H1 (cell line): ENCODE results near the gene TMEM25. TPM values are rescaled to one million over a fixed set of nuclear protein-coding genes. Genes with fewer than 3 reads are reported as not detected.

Source experiments
- CTCF ChIA-PET: fragments of 300-600 bp; sonication (Branson Sonifier 250); formaldehyde crosslinking; loops from one replicate; lab custom pipeline; 2021; ENCODE audit not compliant: partially characterized antibody; lab: Charles Lee
- POLR2A ChIA-PET: fragments of 300-600 bp; sonication (Branson Sonifier 250); formaldehyde crosslinking; loops from one replicate; lab custom pipeline; 2021; ENCODE audit warnings: inconsistent platforms; ENCODE audit not compliant: partially characterized antibody; lab: Charles Lee
- DNase-seq, 2 experiments: peaks; one replicate each; pipeline versions ENCODE4 v3.0.0 to v3.0.0-alpha.2; 2010 to 2022; ENCODE audit warnings: low spot score in 2 of 2, low read depth in 1 of 2, mixed read lengths in 1 of 2
- FAIRE-seq: peaks from 2 replicates; lab custom pipeline; 2011; peaks lifted over from hg19 to GRCh38; lab: Jason Lieb, UNC
- H2AFZ ChIP-seq: 2 replicates; pipeline ENCODE4 v1.8.1; 2012; ENCODE audit warnings: low read length, inconsistent platforms
- H2AK5ac ChIP-seq: 2 replicates; pipeline ENCODE4 v1.6.1; 2013; ENCODE audit warnings: low read depth, low read length
- H2BK120ac ChIP-seq: replicated peaks from 2 replicates; pipeline ENCODE3; 2013; ENCODE audit warnings: low read depth, low read length, inconsistent platforms
- H2BK12ac ChIP-seq: 2 replicates; pipeline ENCODE4 v1.6.1; 2013; ENCODE audit warnings: low read depth, low read length
- H2BK15ac ChIP-seq: 2 replicates; pipeline ENCODE4 v1.6.1; 2013; ENCODE audit warnings: low read length
- H2BK20ac ChIP-seq: 2 replicates; pipeline ENCODE4 v1.6.1; 2013; ENCODE audit warnings: low read length
- H2BK5ac ChIP-seq: 2 replicates; pipeline ENCODE4 v1.6.1; 2013; ENCODE audit warnings: low read depth, low read length
- H3K14ac ChIP-seq: 2 replicates; pipeline ENCODE4 v1.6.1; 2013; ENCODE audit warnings: inconsistent platforms; ENCODE audit not compliant: insufficient read length
- H3K18ac ChIP-seq: 2 replicates; pipeline ENCODE4 v1.6.1; 2013; ENCODE audit warnings: low read length; ENCODE audit errors: extremely low read depth
- H3K23ac ChIP-seq: 2 replicates; pipeline ENCODE4 v1.6.1; 2013; ENCODE audit warnings: inconsistent platforms; ENCODE audit not compliant: insufficient read length
- H3K23me2 ChIP-seq: 2 replicates; pipeline ENCODE4 v1.6.1; 2013; ENCODE audit warnings: low read depth, low read length
- H3K27ac ChIP-seq: 2 replicates; pipeline ENCODE4 v1.6.1; 2011; ENCODE audit warnings: low read depth, low read length, inconsistent platforms
- H3K27me3 ChIP-seq, 4 experiments: replicated peaks in 1 of 4; 1 replicate in 1 of 4; 2 replicates in 3 of 4; pipeline versions ENCODE4 v1.6.1 to v1.8.1; 2011 to 2013; ENCODE audit warnings: low read length in 3 of 4, mild to moderate bottlenecking in 3 of 4, inconsistent platforms in 2 of 4, mixed read lengths in 2 of 4, moderate library complexity in 1 of 4; ENCODE audit not compliant: control insufficient read depth in 3 of 4, insufficient read depth in 3 of 4; ENCODE audit errors: extremely low read depth in 1 of 4
- H3K36me3 ChIP-seq, 4 experiments: 2 replicates each; pipeline versions ENCODE4 v1.6.1 to v1.8.1; 2011 to 2013; ENCODE audit warnings: mild to moderate bottlenecking in 4 of 4, low read length in 3 of 4, moderate library complexity in 2 of 4, control low read depth in 1 of 4, inconsistent platforms in 1 of 4; ENCODE audit not compliant: insufficient read depth in 4 of 4, control insufficient read depth in 2 of 4
- H3K4ac ChIP-seq: replicated peaks from 2 replicates; pipeline ENCODE3; 2013; ENCODE audit warnings: low read length, low read depth, mixed read lengths, inconsistent platforms; ENCODE audit not compliant: insufficient read length
- H3K4me1 ChIP-seq, 4 experiments: replicated peaks in 1 of 4; 1 replicate in 1 of 4; 2 replicates in 3 of 4; pipeline versions ENCODE4 v1.6.1 to v1.8.1; 2011 to 2013; ENCODE audit warnings: low read length in 3 of 4, inconsistent platforms in 2 of 4, mixed read lengths in 1 of 4; ENCODE audit not compliant: insufficient read depth in 4 of 4, control insufficient read depth in 3 of 4
- H3K4me2 ChIP-seq, 2 experiments: 2 replicates each; pipeline versions ENCODE4 v1.6.1 to v1.8.1; 2011 to 2013; ENCODE audit warnings: low read depth in 2 of 2, low read length in 2 of 2, control low read depth in 1 of 2, inconsistent platforms in 1 of 2, mild to moderate bottlenecking in 1 of 2; ENCODE audit not compliant: insufficient read depth in 1 of 2
- H3K4me3 ChIP-seq, 4 experiments: fragments of 200-600, 300-600 bp in 1 of 4; sonication (generic), shearing (Covaris generic), sonication (Bioruptor Twin) in 1 of 4; 2 replicates each; pipeline versions ENCODE4 v1.5.1 to v1.8.1; 2011 to 2016; ENCODE audit warnings: low read length in 4 of 4, low read depth in 3 of 4, control low read depth in 2 of 4, inconsistent platforms in 2 of 4, mild to moderate bottlenecking in 2 of 4, mixed read lengths in 1 of 4, moderate library complexity in 1 of 4; ENCODE audit not compliant: insufficient read depth in 2 of 4; ENCODE audit errors: extremely low read depth in 1 of 4
- H3K56ac ChIP-seq: replicated peaks from 2 replicates; pipeline ENCODE3; 2013; ENCODE audit warnings: low read depth, mild to moderate bottlenecking, mixed read lengths, low read length, inconsistent platforms; ENCODE audit not compliant: insufficient read length
- H3K79me1 ChIP-seq: 2 replicates; pipeline ENCODE4 v1.6.1; 2013; ENCODE audit warnings: low read depth, low read length, control low read depth
- H3K79me2 ChIP-seq, 2 experiments: 2 replicates each; pipeline versions ENCODE4 v1.6.1 to v1.8.1; 2012 to 2013; ENCODE audit warnings: low read length in 2 of 2, mild to moderate bottlenecking in 2 of 2, inconsistent platforms in 1 of 2; ENCODE audit not compliant: insufficient read depth in 2 of 2, control insufficient read depth in 1 of 2
- H3K9ac ChIP-seq, 4 experiments: replicated peaks in 1 of 4; 1 replicate in 1 of 4; 2 replicates in 3 of 4; pipeline versions ENCODE4 v1.6.1 to v1.8.1; 2011 to 2013; ENCODE audit warnings: low read depth in 3 of 4, low read length in 3 of 4, control low read depth in 2 of 4, mild to moderate bottlenecking in 2 of 4, moderate library complexity in 2 of 4, inconsistent platforms in 1 of 4; ENCODE audit errors: extremely low read depth in 1 of 4
- H3K9me3 ChIP-seq, 2 experiments: 2 replicates each; pipeline versions ENCODE4 v1.6.1 to v1.8.1; 2012 to 2013; ENCODE audit warnings: mild to moderate bottlenecking in 2 of 2, moderate library complexity in 2 of 2, control low read depth in 1 of 2, inconsistent platforms in 1 of 2, low read depth in 1 of 2, low read length in 1 of 2, mixed read lengths in 1 of 2; ENCODE audit not compliant: insufficient read depth in 2 of 2
- H4K20me1 ChIP-seq, 2 experiments: replicated peaks in 1 of 2; 2 replicates each; pipeline versions ENCODE3 to v1.8.1; 2011 to 2013; ENCODE audit warnings: inconsistent platforms in 2 of 2, low read length in 2 of 2, mild to moderate bottlenecking in 1 of 2; ENCODE audit not compliant: insufficient read depth in 2 of 2, control insufficient read depth in 1 of 2
- H4K5ac ChIP-seq: 2 replicates; pipeline ENCODE4 v1.6.1; 2013; ENCODE audit warnings: low read length, low read depth, mixed read lengths, inconsistent platforms; ENCODE audit not compliant: insufficient read length
- H4K8ac ChIP-seq: 2 replicates; pipeline ENCODE4 v1.8.0; 2013; ENCODE audit warnings: mild to moderate bottlenecking, moderate library complexity, low read length, inconsistent platforms; ENCODE audit not compliant: insufficient read depth; ENCODE audit errors: extremely low read depth
- H4K91ac ChIP-seq: replicated peaks from 2 replicates; pipeline ENCODE3; 2013; ENCODE audit warnings: low read length, mixed read lengths, inconsistent platforms; ENCODE audit not compliant: insufficient read length
- ATF3 ChIP-seq: IDR thresholded peaks from 2 replicates; pipeline ENCODE4 v1.6.1; 2011; ENCODE audit warnings: low read depth, mild to moderate bottlenecking, low read length; ENCODE audit not compliant: insufficient read depth
- BCL11A ChIP-seq, 2 experiments: IDR thresholded peaks; one replicate each; pipeline ENCODE4 v1.6.1; 2011; ENCODE audit warnings: low read depth in 2 of 2, low read length in 2 of 2, mild to moderate bottlenecking in 2 of 2
- HDAC2 ChIP-seq, 2 experiments: fragments of 300-600 bp in 1 of 2; sonication (generic) in 1 of 2; IDR thresholded peaks; 2 replicates each; pipeline ENCODE4 v1.6.1; 2011 to 2012; ENCODE audit warnings: low read depth in 2 of 2, low read length in 2 of 2, mild to moderate bottlenecking in 2 of 2, moderate library complexity in 2 of 2, borderline replicate concordance in 1 of 2, inconsistent platforms in 1 of 2
- RFX5 ChIP-seq: IDR thresholded peaks from 2 replicates; pipeline ENCODE4 v1.6.1; 2011; ENCODE audit warnings: low read depth, low read length, improper control_type of control experiment, borderline replicate concordance
- ZNF274 ChIP-seq: IDR thresholded peaks from 2 replicates; pipeline ENCODE4 v1.7.0; 2012; ENCODE audit warnings: low read length, borderline replicate concordance; ENCODE audit errors: extremely low read depth
- WGBS, 2 experiments: shearing (Covaris generic) in 1 of 2; methylation state at CpG; one replicate each; pipeline versions ENCODE4 v1.1.6 to v1.1.7; 2013 to 2015; ENCODE audit warnings: low lambda C conversion rate in 2 of 2, mixed read lengths in 2 of 2, inconsistent platforms in 1 of 2, low coverage in 1 of 2, missing lambda C conversion rate in 1 of 2; ENCODE audit not compliant: insufficient replicate concordance in 2 of 2, insufficient coverage in 1 of 2, insufficient read length in 1 of 2; ENCODE audit errors: extremely low coverage in 1 of 2, missing lambda C conversion rate in 1 of 2; 5-methylcytosine and 5-hydroxymethylcytosine counted together
- polyA plus RNA-seq, 7 experiments: library from polyadenylated mRNA; depleted of rRNA in 3 of 7; stranded (reverse) in 5 of 7; unstranded in 2 of 7; fragments of >200 nt in 5 of 7; fragments of 200-250 nt in 2 of 7; gene quantifications; 1 replicate in 5 of 7; 2 replicates in 1 of 7; 4 replicates in 1 of 7; pipeline versions ENCODE4 v1.2.1 to v1.2.3, GENCODE V29; 2011 to 2013; ENCODE audit warnings: missing spikeins in 2 of 7, mixed read lengths in 2 of 7
- total RNA-seq: library from RNA; stranded (reverse); fragmentation: NEBNext Ultra II Directional; extraction: Animal tissue kit (Norgen Biotek cat#: 25700); gene quantifications from 2 replicates; pipeline ENCODE4 v1.2.1, GENCODE V29; 2021

Gene TMEM25
- total and polyA plus RNA-seq, 2 of the 8 experiments (the other 6 are each of a cell fraction or from before 2014, with no cell fraction given) = 18.3 to 26.8 TPM

DNA sequence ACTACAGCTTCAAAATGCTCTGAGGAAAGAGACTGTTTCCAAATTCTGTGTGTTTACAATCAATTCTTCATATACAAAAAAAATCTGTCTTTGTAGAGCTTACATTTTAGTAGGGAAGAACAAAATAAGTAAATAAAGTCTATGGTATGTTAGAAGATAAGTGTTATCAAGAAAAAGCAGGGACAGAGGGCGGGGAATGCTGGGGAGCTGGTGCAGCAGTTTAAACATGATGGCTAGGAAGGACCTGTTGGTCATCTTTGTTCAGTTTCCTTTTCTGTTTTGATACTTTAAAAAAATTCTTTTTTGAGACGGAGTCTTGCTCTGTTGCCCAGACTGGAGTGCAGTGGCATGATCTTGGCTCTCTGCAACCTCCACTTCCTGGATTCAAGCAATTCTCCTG lies 16.1 kb downstream of the TMEM25 start:
- Histone ChIP-seq H4K20me1 (peaks cover 0 to 1% of the 10 kb centered on the region in 2 experiments), H3K18ac (no peak overlapping the region), H4K91ac (no peak overlapping the region), H3K4me1 (no peaks in the 10 kb centered on the region), H3K27me3 (no peaks in the 10 kb centered on the region), H3K14ac (no peak overlapping the region), H3K36me3 (peaks cover 0 to 6% (median 0%) of the 10 kb centered on the region in 4 experiments; a peak in 3 of 8 replicates), H3K79me2 (no peaks in the 10 kb centered on the region), H3K9ac (no peak overlapping the region), H2AFZ (no peak overlapping the region), H2BK15ac (no peak overlapping the region), H2AK5ac (no peak overlapping the region), H3K56ac (no peak overlapping the region), H3K9me3 (no peaks in the 10 kb centered on the region), H3K4me3 (no peak overlapping the region), H3K79me1 (no peaks in the 10 kb centered on the region), H3K23me2 (0 out of 2 replicates have a peak, but pooled peaks cover 2% of the 10 kb centered on the region), H3K4ac (no peak overlapping the region), H3K23ac (no peak overlapping the region), H4K5ac (no peak overlapping the region), H3K27ac (no peak overlapping the region), H2BK20ac (no peak overlapping the region), H4K8ac (no peak overlapping the region), H2BK12ac (no peak overlapping the region), H3K4me2 (no peak overlapping the region), H2BK5ac (no peak overlapping the region), H2BK120ac (no peak overlapping the region)
- no peak for TF ChIP-seq BCL11A (IDR thresholded peaks at IDR 0.05; ENCODE audit: low read depth in 2 of 2, low read length in 2 of 2)
- TF ChIP-seq ATF3 = no peak
- no peak for TF ChIP-seq ZNF274
- TF ChIP-seq HDAC2 (IDR thresholded peaks at IDR 0.05; ENCODE audit: borderline replicate concordance in 1 of 2, low read depth in 2 of 2, low read length in 2 of 2) = no peak
- no peak for TF ChIP-seq RFX5
- ChIA-PET CTCF (no interaction called here), POLR2A (no interaction called here)
- 87% methylated on average over 2 of the region's 2 CpGs; no CpG with 5 or more reads in 1 of the 2 experiments for WGBS, 2 experiments
- FAIRE-seq (no peak), DNase-seq (no peak)
